ENCODE data around the gene IL17B. TPM values are rescaled to one million over a fixed set of nuclear protein-coding genes. Genes with fewer than 3 reads are reported as not detected.

Gene IL17B
- total RNA-seq, 1 experiment from 2014 or later: not detected

DNA sequence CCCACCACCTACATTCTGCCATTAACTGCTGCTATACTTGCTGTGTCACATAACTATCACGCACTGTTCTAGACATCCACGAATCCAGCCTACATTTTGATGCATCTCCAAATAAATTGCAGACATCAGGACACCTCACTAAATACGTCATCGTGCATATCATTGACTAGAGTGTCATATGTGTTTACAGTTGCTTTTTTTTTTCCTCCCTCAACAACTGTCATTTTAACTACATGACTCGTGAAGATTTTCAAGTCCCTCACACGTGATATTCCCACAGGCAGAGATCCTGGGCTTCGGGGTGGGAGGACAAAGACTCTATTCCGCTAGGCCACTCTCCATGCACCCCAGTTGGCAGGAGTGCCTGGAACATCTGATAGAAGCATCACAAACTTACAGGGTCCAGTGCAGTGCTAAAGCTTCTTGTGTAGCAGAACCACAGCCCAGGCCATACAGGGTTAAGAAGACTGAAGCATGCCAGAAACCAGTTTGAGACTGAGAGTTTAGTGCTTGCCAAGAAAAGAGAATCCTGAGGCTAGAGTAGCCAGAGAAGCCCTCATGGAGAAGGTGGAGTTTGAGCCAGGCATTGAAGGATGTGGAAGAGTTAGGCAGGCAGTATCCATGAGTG is 20.1 kb downstream of the IL17B start:
- ChIA-PET CTCF (interaction anchor here (1.7 to 4.0 kb wide), 2 partner anchors 8 to 13 kb away, joined by 17 to 57 read pairs; no protein-coding TSS in a partner anchor), POLR2A (no interaction called here)
- TF ChIP-seq, protein P1, sequence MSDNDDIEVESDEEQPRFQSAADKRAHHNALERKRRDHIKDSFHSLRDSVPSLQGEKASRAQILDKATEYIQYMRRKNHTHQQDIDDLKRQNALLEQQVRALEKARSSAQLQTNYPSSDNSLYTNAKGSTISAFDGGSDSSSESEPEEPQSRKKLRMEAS (CRISPR knock-in tag; IDR thresholded peaks at IDR 0.05): no peak
- TF ChIP-seq RELA (CRISPR knock-in tag; IDR thresholded peaks at IDR 0.05; ENCODE audit: borderline replicate concordance) (no peak), TEAD1 (CRISPR knock-in tag; IDR thresholded peaks at IDR 0.05) (no peak), NFATC4 (CRISPR knock-in tag; IDR thresholded peaks at IDR 0.05) (no peak), FOXP1 (CRISPR knock-in tag; IDR thresholded peaks at IDR 0.05; ENCODE audit: borderline replicate concordance) (no peak), FOXK1 (CRISPR knock-in tag; IDR thresholded peaks at IDR 0.05) (no peak), TCF7 (CRISPR knock-in tag; IDR thresholded peaks at IDR 0.05; ENCODE audit: low read depth) (no peak), ATF1 (CRISPR knock-in tag; IDR thresholded peaks at IDR 0.05) (no peak)
- TF ChIP-seq, protein P2, sequence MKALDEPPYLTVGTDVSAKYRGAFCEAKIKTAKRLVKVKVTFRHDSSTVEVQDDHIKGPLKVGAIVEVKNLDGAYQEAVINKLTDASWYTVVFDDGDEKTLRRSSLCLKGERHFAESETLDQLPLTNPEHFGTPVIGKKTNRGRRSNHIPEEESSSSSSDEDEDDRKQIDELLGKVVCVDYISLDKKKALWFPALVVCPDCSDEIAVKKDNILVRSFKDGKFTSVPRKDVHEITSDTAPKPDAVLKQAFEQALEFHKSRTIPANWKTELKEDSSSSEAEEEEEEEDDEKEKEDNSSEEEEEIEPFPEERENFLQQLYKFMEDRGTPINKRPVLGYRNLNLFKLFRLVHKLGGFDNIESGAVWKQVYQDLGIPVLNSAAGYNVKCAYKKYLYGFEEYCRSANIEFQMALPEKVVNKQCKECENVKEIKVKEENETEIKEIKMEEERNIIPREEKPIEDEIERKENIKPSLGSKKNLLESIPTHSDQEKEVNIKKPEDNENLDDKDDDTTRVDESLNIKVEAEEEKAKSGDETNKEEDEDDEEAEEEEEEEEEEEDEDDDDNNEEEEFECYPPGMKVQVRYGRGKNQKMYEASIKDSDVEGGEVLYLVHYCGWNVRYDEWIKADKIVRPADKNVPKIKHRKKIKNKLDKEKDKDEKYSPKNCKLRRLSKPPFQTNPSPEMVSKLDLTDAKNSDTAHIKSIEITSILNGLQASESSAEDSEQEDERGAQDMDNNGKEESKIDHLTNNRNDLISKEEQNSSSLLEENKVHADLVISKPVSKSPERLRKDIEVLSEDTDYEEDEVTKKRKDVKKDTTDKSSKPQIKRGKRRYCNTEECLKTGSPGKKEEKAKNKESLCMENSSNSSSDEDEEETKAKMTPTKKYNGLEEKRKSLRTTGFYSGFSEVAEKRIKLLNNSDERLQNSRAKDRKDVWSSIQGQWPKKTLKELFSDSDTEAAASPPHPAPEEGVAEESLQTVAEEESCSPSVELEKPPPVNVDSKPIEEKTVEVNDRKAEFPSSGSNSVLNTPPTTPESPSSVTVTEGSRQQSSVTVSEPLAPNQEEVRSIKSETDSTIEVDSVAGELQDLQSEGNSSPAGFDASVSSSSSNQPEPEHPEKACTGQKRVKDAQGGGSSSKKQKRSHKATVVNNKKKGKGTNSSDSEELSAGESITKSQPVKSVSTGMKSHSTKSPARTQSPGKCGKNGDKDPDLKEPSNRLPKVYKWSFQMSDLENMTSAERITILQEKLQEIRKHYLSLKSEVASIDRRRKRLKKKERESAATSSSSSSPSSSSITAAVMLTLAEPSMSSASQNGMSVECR (CRISPR knock-in tag; IDR thresholded peaks at IDR 0.05; ENCODE audit: borderline replicate concordance): no peak
- TF ChIP-seq, protein P3, sequence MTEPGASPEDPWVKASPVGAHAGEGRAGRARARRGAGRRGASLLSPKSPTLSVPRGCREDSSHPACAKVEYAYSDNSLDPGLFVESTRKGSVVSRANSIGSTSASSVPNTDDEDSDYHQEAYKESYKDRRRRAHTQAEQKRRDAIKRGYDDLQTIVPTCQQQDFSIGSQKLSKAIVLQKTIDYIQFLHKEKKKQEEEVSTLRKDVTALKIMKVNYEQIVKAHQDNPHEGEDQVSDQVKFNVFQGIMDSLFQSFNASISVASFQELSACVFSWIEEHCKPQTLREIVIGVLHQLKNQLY (CRISPR knock-in tag; IDR thresholded peaks at IDR 0.05): no peak
- TF ChIP-seq, protein P4, sequence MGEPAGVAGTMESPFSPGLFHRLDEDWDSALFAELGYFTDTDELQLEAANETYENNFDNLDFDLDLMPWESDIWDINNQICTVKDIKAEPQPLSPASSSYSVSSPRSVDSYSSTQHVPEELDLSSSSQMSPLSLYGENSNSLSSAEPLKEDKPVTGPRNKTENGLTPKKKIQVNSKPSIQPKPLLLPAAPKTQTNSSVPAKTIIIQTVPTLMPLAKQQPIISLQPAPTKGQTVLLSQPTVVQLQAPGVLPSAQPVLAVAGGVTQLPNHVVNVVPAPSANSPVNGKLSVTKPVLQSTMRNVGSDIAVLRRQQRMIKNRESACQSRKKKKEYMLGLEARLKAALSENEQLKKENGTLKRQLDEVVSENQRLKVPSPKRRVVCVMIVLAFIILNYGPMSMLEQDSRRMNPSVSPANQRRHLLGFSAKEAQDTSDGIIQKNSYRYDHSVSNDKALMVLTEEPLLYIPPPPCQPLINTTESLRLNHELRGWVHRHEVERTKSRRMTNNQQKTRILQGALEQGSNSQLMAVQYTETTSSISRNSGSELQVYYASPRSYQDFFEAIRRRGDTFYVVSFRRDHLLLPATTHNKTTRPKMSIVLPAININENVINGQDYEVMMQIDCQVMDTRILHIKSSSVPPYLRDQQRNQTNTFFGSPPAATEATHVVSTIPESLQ (CRISPR knock-in tag; IDR thresholded peaks at IDR 0.05): no peak
- TF ChIP-seq, protein P5, sequence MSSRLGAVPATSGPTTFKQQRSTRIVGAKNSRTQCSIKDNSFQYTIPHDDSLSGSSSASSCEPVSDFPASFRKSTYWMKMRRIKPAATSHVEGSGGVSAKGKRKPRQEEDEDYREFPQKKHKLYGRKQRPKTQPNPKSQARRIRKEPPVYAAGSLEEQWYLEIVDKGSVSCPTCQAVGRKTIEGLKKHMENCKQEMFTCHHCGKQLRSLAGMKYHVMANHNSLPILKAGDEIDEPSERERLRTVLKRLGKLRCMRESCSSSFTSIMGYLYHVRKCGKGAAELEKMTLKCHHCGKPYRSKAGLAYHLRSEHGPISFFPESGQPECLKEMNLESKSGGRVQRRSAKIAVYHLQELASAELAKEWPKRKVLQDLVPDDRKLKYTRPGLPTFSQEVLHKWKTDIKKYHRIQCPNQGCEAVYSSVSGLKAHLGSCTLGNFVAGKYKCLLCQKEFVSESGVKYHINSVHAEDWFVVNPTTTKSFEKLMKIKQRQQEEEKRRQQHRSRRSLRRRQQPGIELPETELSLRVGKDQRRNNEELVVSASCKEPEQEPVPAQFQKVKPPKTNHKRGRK (CRISPR knock-in tag; IDR thresholded peaks at IDR 0.05; ENCODE audit: borderline replicate concordance): no peak
- TF ChIP-seq, protein P6, sequence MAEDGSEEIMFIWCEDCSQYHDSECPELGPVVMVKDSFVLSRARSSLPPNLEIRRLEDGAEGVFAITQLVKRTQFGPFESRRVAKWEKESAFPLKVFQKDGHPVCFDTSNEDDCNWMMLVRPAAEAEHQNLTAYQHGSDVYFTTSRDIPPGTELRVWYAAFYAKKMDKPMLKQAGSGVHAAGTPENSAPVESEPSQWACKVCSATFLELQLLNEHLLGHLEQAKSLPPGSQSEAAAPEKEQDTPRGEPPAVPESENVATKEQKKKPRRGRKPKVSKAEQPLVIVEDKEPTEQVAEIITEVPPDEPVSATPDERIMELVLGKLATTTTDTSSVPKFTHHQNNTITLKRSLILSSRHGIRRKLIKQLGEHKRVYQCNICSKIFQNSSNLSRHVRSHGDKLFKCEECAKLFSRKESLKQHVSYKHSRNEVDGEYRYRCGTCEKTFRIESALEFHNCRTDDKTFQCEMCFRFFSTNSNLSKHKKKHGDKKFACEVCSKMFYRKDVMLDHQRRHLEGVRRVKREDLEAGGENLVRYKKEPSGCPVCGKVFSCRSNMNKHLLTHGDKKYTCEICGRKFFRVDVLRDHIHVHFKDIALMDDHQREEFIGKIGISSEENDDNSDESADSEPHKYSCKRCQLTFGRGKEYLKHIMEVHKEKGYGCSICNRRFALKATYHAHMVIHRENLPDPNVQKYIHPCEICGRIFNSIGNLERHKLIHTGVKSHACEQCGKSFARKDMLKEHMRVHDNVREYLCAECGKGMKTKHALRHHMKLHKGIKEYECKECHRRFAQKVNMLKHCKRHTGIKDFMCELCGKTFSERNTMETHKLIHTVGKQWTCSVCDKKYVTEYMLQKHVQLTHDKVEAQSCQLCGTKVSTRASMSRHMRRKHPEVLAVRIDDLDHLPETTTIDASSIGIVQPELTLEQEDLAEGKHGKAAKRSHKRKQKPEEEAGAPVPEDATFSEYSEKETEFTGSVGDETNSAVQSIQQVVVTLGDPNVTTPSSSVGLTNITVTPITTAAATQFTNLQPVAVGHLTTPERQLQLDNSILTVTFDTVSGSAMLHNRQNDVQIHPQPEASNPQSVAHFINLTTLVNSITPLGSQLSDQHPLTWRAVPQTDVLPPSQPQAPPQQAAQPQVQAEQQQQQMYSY (CRISPR knock-in tag; IDR thresholded peaks at IDR 0.05): no peak
- Mint-ChIP-seq H3K4me3 (peak overlapping the region; percentile 87), H3K36me3 (peaks cover 9% of the 10 kb centered on the region), H3K27me3 (ENCODE audit: low read depth) (peaks cover 3% of the 10 kb centered on the region; the same call in 1 of the 2 replicates), H3K27ac (no peak overlapping the region), H3K4me1 (peaks cover 16% of the 10 kb centered on the region), H3K9me3 (no peaks in the 10 kb centered on the region)
- ATAC-seq (no peak), DNase-seq (ENCODE audit: low spot score) (no peak)
